A549 treated with dexamethasone at 1 μM for 4 hours (cell line): ENCODE measurements around the gene ELOVL7. TPM values are rescaled to one million over a fixed set of nuclear protein-coding genes. Genes with fewer than 3 reads are reported as not detected.

Source experiments
- total RNA-seq: library from RNA; stranded (reverse); fragments of 200-300 nt; extraction: Qiagen RNA extraction; gene quantifications from 5 replicates; pipeline ENCODE4 v1.2.3, GENCODE V29; 2022

Gene ELOVL7
- 9.4 to 13.9 TPM (median 10.9 TPM) in 5 replicates for total RNA-seq

DNA sequence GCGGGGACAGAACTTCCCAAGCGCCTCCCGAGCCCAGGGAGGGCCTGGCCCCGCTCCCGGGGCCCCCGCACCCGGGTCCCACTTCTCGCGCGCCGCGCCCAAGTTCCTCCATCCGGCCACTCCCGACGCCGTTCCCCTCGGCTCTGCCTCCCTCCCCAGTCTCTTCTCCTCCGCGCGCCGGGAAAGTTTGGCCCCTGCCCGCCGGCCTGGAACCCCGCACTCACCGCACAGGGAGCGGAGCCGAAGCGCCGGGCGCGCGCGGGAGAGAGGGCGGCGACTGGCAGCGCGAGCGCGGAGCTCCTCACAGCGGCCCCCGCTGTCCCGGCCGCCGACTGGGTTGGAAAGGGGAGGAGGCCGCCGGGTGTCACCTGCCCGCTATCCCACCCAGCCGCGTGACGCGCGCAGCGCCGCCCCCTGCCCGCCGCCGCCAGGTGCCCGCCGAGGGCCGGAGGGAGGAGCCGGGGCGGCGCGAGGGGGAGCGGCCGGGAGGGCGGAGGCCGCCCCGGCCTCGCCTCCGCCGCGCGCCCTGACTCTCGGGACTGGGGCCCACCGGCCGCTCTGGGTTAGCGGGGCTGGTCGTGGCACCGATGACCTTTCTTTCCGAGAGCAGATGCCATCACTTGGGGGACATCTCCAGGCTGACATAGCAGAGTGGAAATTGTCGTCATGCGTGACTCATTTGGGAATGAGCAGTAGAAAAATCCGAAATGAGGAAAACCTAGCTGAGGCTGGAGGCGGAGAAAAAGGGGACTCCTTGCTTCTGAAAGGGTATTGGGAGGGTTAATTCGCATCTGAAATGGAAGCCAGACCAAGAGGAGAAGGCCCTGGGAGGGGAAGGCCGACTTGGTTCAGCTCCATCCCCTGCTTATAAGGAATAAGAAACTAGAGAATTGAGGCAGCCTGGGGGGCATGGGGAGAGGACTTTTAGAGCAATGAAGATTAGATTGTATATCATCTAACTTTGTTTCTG, at the start of gene ELOVL7:
Gene ELOVL7, minus strand, starts transcription at position 334 of the 970 bp plus-strand sequence. CDS start 56,872 bp downstream, outside the sequence.

Other genes starting within 250 kb of the ELOVL7 start
- gene DEPDC1B, start 144.1 kb downstream of the ELOVL7 start, total RNA-seq, result 12.5 to 15.9 TPM (median 14.4 TPM) in 5 replicates
- 11.0 to 17.5 TPM (median 13.9 TPM) in 5 replicates for gene ERCC8, start 100.8 kb upstream of the ELOVL7 start, total RNA-seq
- 65.4 to 88.4 TPM (median 67.0 TPM) in 5 replicates for gene NDUFAF2, start 100.9 kb upstream of the ELOVL7 start, total RNA-seq